NCI-H748 (cell line): ENCODE measurements around the gene MZF1.
"Not testable (repeated sequence)": the region's sequence is repeated elsewhere in the genome, so short reads cannot be mapped to it uniquely, and the experiment has no call there.

ENCODE experiments used
- DNase-seq: peaks from one replicate; lab custom pipeline; 2025; ENCODE audit not compliant: unreplicated experiment; lab: John Stamatoyannopoulos, UW

Gene MZF1

DNA sequence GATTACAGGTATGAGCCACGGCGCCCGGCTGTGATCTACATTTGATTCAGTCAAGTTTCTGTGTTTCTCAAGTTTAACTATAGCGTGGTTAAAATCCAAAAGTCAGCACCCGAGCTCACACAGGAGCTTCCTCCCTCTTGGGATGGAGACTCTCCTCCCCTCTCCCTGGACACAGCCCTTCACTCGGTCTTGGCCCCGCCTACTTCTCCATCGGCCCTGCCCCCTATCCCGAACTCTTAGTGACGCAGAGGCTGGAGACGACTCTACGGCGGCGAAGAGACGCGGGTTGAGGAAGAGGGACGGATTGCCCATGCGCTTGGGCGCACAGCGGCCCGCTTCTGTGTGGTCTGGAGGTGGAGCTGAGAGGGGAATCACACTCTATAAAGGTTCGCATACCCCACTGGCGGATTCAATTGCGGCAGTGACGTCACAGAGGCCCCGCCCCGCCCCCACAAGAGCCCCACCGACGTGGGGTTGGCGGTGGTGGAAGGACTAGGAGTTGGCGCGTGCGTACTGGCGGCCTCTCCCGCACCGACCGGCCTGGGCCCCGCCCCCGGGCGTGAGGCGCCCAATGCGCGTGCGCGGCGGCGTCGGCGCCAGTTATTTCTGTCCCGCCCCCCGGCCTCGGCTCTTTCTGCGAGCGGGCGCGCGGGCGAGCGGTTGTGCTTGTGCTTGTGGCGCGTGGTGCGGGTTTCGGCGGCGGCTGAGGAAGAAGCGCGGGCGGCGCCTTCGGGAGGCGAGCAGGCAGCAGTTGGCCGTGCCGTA is 29.1 kb downstream of the MZF1 start, which contains the start of gene TRIM28:
Gene TRIM28, plus strand, starts transcription at position 239 of the 765 bp plus-strand sequence. CDS start 694 bp downstream, outside the sequence.
- no peak for DNase-seq

DNA sequence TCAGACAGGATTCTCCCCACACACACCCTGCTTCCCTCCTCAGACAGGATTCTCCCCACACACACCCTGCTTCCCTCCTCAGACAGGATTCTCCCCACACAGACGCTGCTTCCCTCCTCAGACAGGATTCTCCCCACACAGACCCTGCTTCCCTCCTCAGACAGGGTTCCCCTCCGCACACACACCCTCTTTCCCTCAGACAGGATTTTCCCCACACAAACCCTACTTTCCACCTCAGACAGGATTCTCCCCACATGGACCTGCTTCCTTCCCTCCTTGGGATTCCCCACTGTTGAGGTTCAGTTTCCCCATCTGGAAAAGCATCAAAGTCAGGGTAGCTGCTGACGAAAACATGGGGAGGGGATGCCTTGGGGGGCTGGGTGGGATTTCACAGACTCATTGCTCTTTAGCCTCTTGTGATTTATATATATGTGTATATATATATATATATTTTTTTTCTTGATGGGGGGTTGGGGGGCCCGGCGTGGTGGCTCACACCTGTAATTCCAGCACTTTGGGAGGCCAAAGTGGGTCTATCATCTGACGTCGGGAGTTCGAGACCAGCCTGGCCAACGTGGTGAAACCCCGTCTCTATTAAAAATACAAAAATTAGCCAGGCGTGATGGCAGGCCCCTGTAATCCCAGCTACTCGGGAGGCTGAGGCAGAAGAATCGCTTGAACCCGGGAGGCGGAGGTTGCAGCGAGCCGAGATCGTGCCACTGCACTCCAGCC is 30.3 kb downstream of the MZF1 start:
- DNase-seq = not testable (repeated sequence)

DNA sequence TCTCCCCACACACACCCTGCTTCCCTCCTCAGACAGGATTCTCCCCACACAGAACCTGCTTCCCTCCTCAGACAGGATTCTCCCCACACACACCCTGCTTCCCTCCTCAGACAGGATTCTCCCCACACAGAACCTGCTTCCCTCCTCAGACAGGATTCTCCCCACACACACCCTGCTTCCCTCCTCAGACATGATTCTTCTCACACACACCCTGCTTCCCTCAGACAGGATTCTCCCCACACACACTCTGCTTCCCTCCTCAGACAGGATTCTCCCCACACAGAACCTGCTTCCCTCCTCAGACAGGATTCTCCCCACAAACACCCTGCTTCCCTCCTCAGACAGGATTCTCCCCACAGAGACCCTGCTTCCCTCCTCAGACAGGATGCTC is 34.0 kb downstream of the MZF1 start:
- DNase-seq = not testable (repeated sequence)

DNA sequence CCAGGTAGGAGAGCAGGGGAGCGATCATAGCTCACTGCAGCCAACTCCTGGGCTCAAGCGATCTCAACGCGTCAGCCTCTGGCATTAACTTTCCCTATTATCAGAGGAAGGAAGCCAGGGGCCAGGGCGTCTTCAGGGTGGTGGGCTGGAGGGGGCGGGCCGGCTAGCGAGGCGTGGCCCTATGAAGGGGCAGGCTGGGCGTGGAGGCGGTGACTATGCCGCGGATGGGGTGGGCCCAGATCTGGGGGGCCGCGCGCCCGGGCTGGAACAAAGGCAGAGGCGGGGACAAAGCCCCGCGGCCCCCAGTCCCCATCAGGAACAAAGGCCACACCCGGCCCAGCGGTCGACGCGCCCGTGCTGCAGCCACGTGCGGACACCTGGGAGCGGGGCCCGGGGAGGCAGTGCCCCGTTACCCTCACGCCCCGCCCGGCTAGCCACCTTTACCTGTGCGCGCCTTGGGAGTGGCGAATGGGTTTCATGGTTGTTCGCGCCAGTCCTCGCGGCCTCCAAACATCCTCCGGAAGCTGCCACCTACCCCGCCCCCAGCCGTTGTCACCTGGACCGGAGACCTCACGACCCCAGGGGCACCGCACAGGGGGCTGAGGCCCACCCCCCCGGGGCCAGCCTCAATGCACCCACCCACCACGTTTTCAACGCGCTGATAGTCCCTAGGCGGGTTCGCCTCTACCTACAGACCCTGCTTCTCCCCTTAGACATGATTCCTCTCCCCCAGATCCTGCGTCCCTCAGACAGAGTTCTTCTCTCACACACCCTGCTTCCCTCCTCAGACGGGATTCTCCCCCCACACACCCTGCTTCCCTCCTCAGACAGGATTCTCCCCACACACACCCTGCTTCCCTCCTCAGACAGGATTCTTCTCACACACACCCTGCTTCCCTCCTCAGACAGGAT is 34.6 kb downstream of the MZF1 start:
- DNase-seq = peak; percentile 96

DNA sequence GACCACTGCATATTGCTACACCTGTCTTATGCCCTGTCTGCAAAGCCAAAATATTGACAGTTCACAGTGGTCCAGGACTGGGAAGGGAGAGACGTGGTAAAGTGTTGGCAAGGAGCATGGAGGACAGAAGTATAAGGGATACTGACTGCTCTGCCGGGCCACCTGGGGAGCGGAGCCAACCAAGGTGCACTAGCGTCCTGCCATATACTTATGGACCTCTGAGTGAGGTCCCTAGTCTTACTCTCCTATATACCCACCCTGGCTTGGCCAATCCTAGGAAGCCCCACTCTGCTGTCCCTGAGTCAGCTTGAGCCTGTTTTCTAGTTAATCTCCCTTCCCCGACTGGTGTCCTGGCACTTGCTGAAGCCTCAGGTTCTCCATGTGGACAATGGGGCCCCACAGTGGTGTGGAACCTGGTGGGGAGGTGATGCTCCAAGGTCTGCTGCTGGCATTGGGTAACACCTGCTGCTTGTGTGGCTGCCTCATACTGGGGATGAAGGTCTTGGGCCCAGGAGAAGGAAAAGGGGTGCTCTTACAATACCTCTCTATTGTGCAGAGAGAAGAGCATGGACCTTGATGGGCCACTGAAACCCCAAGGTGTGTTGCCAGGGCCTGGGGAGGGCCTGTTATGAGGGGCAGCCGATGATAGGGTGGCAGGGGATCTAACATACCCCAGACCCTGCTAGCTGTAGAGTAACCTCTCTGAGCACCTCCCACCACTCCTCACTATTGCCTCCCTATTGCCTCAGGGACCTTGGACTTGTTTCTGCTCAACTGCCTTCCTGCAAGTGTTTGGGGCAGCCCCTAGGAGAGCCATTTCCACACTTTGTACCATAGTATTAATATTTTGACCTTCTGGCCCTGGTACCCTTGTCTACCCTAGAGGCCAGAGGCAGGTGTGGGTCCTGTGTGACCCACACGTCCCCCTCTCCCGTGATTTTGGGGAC is 36.0 kb downstream of the MZF1 start:
- no peak for DNase-seq

DNA sequence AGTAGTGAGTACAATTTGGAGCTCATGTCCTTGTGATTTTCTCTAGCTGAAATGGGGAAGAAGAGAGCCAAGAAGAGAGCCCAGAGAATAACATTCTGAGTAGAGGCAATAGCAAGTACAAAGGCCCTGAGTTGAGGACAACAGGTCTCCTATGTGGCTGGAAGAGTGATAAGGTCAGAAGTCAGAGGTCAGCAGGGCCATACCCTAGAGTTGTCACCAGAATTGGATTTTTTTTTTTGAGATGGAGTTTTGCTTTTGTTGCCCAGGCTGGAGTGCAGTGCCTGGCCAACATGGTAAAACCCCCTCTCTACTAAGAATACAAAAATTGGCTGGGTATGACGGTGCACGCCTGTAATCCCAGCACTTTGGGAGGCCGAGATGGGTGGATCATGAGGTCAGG is 37.3 kb downstream of the MZF1 start:
- DNase-seq = no peak

DNA sequence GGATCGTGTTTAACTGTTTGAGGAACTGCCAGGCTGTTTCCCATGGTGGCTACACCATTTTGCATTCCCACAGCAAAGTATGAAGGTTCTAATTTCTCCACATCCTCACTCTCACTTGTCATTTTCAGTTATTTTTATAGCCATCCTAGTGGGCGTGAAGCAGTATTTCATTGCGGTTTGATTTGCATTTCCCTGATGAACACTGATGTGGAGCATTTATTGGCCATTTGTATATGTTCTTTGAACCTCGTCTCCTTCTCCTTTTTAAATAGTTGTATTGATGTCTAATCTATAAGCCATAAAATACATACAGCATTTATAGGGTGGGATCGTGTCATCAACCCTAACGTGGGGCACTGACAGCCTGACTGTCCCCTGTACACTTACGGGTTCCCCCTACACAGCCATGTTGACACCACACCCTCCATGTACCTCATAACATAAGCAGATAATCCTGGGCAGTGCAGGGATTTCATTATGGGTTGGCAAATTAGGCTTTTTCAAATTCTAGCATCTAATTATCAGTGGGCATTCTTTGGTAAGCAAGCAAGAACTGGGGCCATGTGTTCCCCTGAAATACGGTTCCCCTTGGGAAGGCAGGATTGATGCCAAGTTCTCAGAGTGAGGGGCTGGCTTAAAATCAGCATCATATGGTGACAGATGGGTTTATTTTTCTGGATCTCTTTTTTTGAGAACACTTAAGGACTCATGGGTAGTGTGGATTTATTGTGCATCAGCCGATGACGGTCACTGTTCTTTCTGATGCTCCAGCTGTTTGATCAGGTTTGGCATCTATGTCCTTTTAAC is 41.9 kb downstream of the MZF1 start:
- no peak for DNase-seq

DNA sequence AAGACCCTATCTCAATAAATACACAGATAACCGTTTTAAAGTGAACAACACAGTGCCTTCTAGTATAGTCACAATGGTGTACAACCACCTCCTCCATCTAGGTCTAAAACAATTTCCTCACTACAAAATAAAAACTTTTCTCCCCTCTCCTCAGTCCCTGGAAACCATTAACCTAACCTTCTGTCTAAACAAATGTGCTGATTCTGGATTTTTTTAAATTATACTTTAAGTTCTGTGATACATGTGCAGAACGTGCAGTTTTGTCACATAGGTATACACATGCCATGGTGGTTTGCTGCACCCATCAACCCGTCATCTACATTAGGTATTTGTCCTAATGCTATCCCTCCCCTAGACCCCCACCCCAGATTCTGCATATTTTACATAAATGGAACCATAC is 43.7 kb downstream of the MZF1 start:
- DNase-seq = no peak

DNA sequence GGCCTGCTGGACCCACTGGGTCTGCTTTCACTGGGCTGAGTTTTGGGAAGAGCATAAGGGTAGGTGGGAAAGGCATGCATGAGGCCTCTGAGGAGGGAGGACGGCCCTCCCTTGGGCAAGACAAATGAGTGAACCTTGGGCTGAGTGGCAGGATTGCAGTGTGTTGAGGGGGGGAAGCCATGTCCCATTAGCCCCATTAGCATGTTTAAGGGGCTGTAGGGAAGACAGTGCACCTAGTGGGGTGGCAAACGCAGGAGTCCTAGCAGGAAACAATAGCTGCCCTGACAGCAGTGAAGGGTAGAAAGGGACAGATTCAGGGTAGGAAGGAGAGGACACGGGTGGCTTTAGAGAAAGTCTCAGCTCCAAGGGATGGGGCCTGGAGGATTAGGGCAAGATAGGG is 50.4 kb downstream of the MZF1 start:
- DNase-seq = no peak

DNA sequence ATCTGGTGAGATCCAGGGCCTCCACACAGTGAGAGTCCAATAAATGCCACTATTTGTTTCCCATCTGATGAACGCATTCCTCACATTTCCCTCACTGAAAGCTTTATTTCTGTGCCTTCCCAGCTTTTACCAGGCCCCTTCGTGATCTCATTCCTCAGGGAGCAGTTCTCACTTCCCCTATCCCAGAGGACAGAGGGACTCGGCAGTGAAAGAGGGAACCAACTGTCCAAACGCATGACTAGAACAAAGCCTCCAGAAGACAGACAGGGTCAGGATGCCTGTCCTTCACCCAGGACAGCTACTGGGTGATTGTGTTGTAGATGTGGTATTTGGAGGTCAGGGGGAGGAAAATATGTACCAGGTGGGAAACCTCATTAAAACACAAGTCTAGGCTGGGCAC is 51.5 kb downstream of the MZF1 start:
- DNase-seq = no peak

DNA sequence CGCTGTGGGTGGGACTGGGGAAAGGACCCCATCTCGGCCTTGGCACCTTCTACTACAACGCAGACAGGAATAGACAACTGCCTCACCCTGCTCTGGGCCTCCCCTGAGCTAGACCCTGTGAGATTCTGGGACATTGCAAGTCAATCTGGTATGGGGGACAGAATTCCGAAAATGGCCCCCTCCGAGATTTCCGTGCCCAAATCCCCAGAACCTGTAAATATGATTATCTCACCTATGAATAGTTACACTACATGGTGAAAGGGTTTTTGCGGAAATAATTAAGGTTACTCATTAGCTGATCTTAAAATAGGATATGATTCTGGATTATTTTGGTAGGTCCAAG is 52.9 kb downstream of the MZF1 start:
- DNase-seq = no peak

DNA sequence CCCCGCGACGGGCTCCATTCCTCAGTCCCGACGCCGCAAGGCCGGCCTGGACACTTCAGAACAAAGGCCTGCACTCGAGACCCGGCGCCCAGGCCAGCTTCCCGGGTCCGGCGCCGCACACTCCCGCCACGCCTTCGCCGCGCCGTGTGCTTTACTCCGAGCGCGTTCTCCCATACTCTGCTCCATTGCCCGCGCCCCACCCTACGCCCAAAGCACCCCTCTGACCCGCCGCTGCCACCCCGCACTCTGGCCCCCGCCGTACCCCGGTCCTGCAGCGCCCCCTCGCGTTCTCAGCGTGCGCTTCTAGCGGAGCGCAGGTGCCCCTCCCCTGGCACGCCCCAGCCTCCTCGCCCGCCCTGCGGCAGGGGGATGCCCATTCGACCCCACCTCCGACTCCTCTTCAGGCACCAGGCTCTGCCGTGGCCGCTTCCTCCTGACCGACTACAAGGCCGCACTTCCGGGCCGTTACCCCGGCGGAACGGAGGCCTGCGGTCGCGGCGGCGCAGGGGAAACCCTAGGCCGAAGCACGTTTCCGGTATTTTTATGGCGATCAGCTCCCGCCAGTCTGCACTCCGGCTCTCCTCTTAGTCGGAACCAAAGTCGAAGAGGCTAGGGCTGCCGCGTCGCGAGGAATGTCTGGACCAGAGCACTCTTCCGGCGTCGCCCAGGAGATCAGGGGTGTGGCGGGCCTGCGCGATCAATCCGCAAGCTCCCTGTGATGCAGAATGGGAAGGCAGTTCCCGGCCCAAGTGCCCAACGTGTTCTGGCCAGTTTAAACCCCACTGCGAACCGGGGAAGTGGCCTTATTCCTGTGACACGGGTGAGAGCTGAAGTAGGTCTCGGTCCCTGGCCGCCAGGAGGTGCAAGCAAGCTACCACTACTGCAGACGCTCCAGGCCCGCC is 53.5 kb downstream of the MZF1 start, which contains the start of gene ZBTB45:
Gene ZBTB45, minus strand, starts transcription at position 456 of the 902 bp plus-strand sequence. CDS start 2,137 bp downstream, outside the sequence.
- DNase-seq = peak; percentile 99

DNA sequence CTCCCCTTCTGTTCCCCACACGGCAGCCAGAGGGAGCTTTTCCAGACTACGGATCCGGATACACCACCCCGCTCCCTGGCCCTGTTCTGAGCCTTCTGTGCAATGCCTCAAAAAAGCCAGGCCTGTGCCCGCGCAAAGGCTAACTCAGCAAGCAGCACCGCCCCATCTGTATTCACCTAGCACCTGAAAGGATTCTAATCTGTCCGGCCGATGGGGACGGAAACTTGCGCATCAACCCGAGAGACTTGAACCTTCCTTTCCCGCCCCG is 54.1 kb downstream of the MZF1 start:
- peak; percentile 91 for DNase-seq

DNA sequence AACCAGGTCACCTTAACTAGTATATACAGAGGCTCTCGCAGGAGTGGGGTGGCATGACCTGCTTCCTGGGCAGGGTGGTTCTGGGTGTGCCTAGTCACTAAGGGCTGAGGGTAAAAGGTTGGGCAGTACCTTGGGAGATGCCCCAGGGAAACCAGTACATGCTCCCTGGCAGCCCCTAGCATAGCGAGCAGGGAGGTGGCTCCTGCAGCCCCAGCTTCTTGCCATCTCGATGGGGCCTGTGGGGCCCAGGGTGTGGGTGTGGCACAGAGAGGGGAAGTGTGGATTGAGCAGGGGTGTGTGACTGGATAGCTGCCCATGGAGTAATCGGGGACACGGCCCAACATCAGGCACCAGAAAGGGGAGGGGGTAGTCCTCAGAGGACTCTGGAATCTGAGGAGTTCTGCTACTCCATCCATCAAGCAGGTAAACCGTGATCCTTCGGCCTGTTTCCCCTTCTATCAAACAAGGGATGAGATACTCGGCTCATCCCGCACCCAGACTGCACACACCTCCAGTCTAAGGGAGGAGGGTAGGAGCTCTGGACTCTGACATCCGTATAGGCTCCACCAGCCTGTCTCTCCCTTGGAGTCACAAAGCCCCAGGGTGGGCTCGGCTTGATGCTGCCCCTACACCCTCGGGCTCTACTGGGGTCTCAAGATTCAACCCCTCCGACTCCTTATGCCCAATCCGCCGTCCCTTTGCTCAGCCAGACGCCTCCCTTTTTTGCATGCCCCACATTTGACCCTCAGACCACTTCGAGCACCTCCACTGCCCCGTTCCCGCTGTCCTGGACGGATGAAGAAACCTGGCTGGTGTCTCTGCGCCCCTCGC is 54.7 kb downstream of the MZF1 start:
- peak; percentile 57 for DNase-seq

DNA sequence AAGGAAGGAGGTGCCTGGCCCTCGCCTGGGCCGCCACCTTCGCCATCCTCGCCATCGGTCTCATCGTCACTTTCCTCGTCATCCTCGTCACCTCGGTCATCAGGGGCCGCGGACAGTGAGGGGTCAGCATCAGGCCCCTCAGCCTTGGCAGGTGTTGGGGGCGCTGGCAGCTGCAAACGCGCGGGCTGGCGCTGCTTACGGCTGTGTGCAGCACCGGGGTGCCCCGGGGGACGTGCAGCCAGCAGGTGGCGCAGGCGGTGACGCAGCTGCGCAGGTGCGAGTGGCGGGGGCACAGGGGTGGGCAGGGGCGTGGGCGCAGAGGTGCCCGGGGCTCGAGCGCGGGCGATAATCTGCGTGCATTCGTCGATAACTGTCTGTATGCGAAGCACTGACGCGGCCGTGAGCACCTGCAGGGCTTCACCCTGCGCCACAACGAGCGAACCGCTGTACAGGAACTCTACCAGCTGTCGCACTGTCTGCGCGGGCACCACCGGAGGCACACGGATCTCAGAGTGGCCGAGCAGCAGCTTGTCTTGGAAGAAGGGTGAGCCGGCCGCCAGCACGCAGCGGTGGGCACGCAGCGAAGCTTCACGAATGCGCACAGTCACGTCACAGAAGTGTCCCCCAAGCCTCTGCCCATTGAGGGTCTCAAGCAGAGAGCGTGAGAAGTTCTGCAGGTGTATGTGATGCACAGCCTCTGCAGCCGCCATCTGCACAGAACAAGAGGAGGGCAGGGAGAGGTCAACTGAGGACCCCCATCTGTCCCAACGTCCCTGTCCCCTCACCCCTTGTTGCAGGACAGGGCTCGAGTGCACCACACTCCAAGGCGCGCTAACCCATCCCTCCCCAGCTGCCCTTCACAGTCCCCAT is 55.9 kb downstream of the MZF1 start:
- DNase-seq = no peak

DNA sequence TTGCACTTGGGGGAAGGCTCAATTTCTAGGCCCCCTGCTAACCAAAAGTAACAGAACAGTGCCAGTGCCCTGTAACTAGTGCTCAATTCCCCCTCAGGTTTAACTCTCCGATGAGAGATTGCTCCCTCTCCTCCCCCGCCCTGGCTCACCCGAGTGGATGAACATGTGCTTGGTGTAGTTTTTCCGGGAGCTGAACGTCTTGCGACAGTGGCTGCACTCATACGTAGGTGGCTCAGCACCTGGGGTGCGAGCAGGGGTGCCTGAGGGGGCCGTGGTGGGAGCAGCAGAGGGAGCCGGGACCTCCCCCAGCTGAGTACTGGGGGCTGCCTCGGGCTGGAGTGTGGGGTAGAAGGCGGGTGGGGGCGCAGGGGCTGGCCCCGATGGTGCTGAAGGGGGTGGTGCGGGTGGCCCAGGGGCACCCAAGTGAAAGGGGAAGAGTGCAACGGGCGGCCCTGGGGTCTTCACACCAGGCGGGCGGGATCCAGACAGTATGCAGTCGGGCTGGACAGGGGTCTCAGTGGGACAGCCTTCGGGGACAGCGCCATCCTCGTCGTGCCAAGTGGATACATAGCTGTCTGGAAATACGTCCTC is 56.8 kb downstream of the MZF1 start:
- no peak for DNase-seq
